ENCODE measurements around the gene FUS. TPM values are rescaled to one million over a fixed set of nuclear protein-coding genes. Genes with fewer than 3 reads are reported as not detected.
"Not testable (repeated sequence)": the region's sequence is repeated elsewhere in the genome, so short reads cannot be mapped to it uniquely, and the experiment has no call there.

The FUS gene
- total RNA-seq, 1 experiment from 2014 or later = 522 TPM

GRCh38 chr16:31143694-31144148, 36.2 kb upstream of the FUS start:
- H3K9me3 ChIP-seq (ENCODE audit: control insufficient read depth in 1 of 2, insufficient read depth in 1 of 2, low read depth in 1 of 2, low read length in 2 of 2) = no peaks in the 10 kb centered on the region
- H3K79me2 ChIP-seq (ENCODE audit: insufficient read depth, low read length) = no peaks in the 10 kb centered on the region
- no peak overlapping the region for H3K27ac ChIP-seq (ENCODE audit: low read depth, low read length)
- H3K4me1 ChIP-seq (ENCODE audit: control insufficient read depth in 1 of 2, insufficient read depth in 2 of 2, low read length in 2 of 2) = peaks cover 34 to 54% of the 10 kb centered on the region in 2 experiments
- no peaks in the 10 kb centered on the region for H3K27me3 ChIP-seq (ENCODE audit: insufficient read depth, low read length)
- H2AFZ ChIP-seq (ENCODE audit: low read depth, low read length, poor library complexity, severe bottlenecking) = no peak overlapping the region
- POLR2A ChIA-PET = interaction anchor here (1.5 to 9.9 kb wide), 2 partner anchors 26 to 36 kb away, joined by 7 to 84 read pairs; partner anchors contain the start of genes FUS and KAT8
- intact Hi-C loops (cut with micrococcal nuclease) = no loop called here
- no peak overlapping the region for H3K4me3 ChIP-seq (replicated peaks in 1 of 2; ENCODE audit: low read depth in 1 of 2, low read length in 2 of 2)
- DNase-seq (ENCODE audit: low read depth, low spot score) (no peak), ATAC-seq (no peak)
- no TSS peak for BruUV-seq (replicated peaks)
- no peak for TF ChIP-seq EZH2 (IDR thresholded peaks at IDR 0.05)
- H3K9me2 ChIP-seq (ENCODE audit: insufficient read depth) = no peaks in the 10 kb centered on the region
- H3K9ac ChIP-seq (ENCODE audit: low read length) = no peak overlapping the region
- CTCF ChIA-PET = interaction anchor here (2.2 kb wide), 1 partner anchor 14 kb away, joined by 20 read pairs; no protein-coding TSS in a partner anchor
- H4K20me1 ChIP-seq (ENCODE audit: insufficient read depth) = no peaks in the 10 kb centered on the region
- no peak overlapping the region for H3K4me2 ChIP-seq (ENCODE audit: low read length)
- RAD21 ChIA-PET (ENCODE audit: low non-redundant PET in 1 of 2, low total read pairs in 2 of 2, uncharacterized antibody in 2 of 2, unreplicated experiment in 2 of 2) = no interaction called here
- H3K36me3 ChIP-seq (ENCODE audit: control insufficient read depth in 1 of 2, insufficient read depth in 2 of 2, low read length in 2 of 2) = no peaks in the 10 kb centered on the region

GRCh38 chr16:31144418-31144817, 35.5 kb upstream of the FUS start:
- H3K36me3 ChIP-seq (ENCODE audit: control insufficient read depth in 1 of 2, insufficient read depth in 2 of 2, low read length in 2 of 2); H3K9me2 ChIP-seq (ENCODE audit: insufficient read depth); H3K27me3 ChIP-seq (ENCODE audit: insufficient read depth, low read length); H3K9ac ChIP-seq (ENCODE audit: low read length); H3K27ac ChIP-seq (ENCODE audit: low read depth, low read length); DNase-seq (ENCODE audit: low read depth, low spot score); CTCF ChIA-PET; H3K4me3 ChIP-seq (replicated peaks in 1 of 2; ENCODE audit: low read depth in 1 of 2, low read length in 2 of 2); H3K9me3 ChIP-seq (ENCODE audit: control insufficient read depth in 1 of 2, insufficient read depth in 1 of 2, low read depth in 1 of 2, low read length in 2 of 2); H4K20me1 ChIP-seq (ENCODE audit: insufficient read depth); intact Hi-C loops (cut with micrococcal nuclease); H3K79me2 ChIP-seq (ENCODE audit: insufficient read depth, low read length); H3K4me2 ChIP-seq (ENCODE audit: low read length); ATAC-seq; H2AFZ ChIP-seq (ENCODE audit: low read depth, low read length, poor library complexity, severe bottlenecking); RAD21 ChIA-PET (ENCODE audit: low non-redundant PET in 1 of 2, low total read pairs in 2 of 2, uncharacterized antibody in 2 of 2, unreplicated experiment in 2 of 2); BruUV-seq (replicated peaks): not testable (repeated sequence)
- POLR2A ChIA-PET = interaction anchor here (0.6 to 1.5 kb wide), 2 partner anchors 36 to 210 kb away, joined by 3 to 7 read pairs; partner anchors contain the start of gene FUS
- H3K4me1 ChIP-seq (ENCODE audit: control insufficient read depth in 1 of 2, insufficient read depth in 2 of 2, low read length in 2 of 2) = peaks cover 28 to 52% of the 10 kb centered on the region in 2 experiments
